Thyroid gland (tissue), 4 donors: Measurements from ENCODE around the gene GGT6.

ENCODE experiments used
- POLR2A ChIP-seq, 2 donors: fragments of 450-650 bp; IDR thresholded peaks; one replicate each; pipeline ENCODE4 v1.6.1; 2017; ENCODE audit warnings: antibody characterized with exemption in 2 of 2, mild to moderate bottlenecking in 2 of 2, moderate library complexity in 1 of 2
- TF ChIP-seq, protein P1 (sequence below), 6 experiments: fragments of 200-600 bp in 3 of 6; fragments of 450-650 bp in 3 of 6; sonication (generic) in 3 of 6; IDR thresholded peaks; one replicate each; pipeline ENCODE4 v1.5.1; 2016 to 2019; ENCODE audit warnings: antibody characterized with exemption in 6 of 6, mild to moderate bottlenecking in 2 of 6, inconsistent platforms in 1 of 6, moderate library complexity in 1 of 6

GRCh38 chr17:4593021-4593421 is 32.6 kb upstream of the GGT6 start:
- TF ChIP-seq, protein P1, sequence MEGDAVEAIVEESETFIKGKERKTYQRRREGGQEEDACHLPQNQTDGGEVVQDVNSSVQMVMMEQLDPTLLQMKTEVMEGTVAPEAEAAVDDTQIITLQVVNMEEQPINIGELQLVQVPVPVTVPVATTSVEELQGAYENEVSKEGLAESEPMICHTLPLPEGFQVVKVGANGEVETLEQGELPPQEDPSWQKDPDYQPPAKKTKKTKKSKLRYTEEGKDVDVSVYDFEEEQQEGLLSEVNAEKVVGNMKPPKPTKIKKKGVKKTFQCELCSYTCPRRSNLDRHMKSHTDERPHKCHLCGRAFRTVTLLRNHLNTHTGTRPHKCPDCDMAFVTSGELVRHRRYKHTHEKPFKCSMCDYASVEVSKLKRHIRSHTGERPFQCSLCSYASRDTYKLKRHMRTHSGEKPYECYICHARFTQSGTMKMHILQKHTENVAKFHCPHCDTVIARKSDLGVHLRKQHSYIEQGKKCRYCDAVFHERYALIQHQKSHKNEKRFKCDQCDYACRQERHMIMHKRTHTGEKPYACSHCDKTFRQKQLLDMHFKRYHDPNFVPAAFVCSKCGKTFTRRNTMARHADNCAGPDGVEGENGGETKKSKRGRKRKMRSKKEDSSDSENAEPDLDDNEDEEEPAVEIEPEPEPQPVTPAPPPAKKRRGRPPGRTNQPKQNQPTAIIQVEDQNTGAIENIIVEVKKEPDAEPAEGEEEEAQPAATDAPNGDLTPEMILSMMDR (IDR thresholded peaks at IDR 0.05): no peak
- no peak for TF ChIP-seq POLR2A (IDR thresholded peaks at IDR 0.05)
